HL-60 (cell line): ENCODE data around the gene TTC21A.

ENCODE experiments used
- POLR2AphosphoS5 ChIP-seq: IDR thresholded peaks from 2 replicates; pipeline ENCODE4 v1.6.1; 2012; ENCODE audit warnings: low read depth
- TF ChIP-seq, protein P1 (sequence below): IDR thresholded peaks from one replicate; pipeline ENCODE4 v1.5.1; 2011; ENCODE audit warnings: low read length, control low read depth, inconsistent platforms; ENCODE audit not compliant: insufficient read depth
- TF ChIP-seq, protein P2 (sequence below): IDR thresholded peaks from 2 replicates; pipeline ENCODE4 v1.6.1; 2012; ENCODE audit warnings: low read depth; ENCODE audit not compliant: insufficient replicate concordance

DNA sequence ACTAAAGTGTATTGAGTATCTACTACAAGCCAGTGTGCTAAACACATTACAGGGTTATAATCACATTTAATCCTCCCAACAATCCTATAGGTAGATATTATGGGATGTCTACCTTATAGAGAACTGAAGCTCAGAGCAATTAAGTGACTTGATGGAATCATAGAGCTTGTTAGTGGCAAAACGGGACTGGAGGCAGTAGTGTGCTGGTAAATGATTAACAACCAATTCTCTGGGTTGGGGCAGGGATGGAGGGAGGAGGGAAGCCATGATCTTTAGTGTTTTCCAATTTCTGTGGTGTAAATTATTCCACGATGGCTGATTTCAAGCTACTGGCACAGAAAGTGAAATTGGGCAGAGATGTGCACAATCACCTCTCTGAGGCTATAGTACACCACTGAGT is 64.4 kb downstream of the TTC21A start:
- TF ChIP-seq, protein P1, sequence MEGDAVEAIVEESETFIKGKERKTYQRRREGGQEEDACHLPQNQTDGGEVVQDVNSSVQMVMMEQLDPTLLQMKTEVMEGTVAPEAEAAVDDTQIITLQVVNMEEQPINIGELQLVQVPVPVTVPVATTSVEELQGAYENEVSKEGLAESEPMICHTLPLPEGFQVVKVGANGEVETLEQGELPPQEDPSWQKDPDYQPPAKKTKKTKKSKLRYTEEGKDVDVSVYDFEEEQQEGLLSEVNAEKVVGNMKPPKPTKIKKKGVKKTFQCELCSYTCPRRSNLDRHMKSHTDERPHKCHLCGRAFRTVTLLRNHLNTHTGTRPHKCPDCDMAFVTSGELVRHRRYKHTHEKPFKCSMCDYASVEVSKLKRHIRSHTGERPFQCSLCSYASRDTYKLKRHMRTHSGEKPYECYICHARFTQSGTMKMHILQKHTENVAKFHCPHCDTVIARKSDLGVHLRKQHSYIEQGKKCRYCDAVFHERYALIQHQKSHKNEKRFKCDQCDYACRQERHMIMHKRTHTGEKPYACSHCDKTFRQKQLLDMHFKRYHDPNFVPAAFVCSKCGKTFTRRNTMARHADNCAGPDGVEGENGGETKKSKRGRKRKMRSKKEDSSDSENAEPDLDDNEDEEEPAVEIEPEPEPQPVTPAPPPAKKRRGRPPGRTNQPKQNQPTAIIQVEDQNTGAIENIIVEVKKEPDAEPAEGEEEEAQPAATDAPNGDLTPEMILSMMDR: no peak
- TF ChIP-seq POLR2AphosphoS5: no peak
- TF ChIP-seq, protein P2, sequence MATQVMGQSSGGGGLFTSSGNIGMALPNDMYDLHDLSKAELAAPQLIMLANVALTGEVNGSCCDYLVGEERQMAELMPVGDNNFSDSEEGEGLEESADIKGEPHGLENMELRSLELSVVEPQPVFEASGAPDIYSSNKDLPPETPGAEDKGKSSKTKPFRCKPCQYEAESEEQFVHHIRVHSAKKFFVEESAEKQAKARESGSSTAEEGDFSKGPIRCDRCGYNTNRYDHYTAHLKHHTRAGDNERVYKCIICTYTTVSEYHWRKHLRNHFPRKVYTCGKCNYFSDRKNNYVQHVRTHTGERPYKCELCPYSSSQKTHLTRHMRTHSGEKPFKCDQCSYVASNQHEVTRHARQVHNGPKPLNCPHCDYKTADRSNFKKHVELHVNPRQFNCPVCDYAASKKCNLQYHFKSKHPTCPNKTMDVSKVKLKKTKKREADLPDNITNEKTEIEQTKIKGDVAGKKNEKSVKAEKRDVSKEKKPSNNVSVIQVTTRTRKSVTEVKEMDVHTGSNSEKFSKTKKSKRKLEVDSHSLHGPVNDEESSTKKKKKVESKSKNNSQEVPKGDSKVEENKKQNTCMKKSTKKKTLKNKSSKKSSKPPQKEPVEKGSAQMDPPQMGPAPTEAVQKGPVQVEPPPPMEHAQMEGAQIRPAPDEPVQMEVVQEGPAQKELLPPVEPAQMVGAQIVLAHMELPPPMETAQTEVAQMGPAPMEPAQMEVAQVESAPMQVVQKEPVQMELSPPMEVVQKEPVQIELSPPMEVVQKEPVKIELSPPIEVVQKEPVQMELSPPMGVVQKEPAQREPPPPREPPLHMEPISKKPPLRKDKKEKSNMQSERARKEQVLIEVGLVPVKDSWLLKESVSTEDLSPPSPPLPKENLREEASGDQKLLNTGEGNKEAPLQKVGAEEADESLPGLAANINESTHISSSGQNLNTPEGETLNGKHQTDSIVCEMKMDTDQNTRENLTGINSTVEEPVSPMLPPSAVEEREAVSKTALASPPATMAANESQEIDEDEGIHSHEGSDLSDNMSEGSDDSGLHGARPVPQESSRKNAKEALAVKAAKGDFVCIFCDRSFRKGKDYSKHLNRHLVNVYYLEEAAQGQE: no peak
